ENCODE measurements around the gene RHOT1. TPM values are rescaled to one million over a fixed set of nuclear protein-coding genes. Genes with fewer than 3 reads are reported as not detected.
"Not testable (repeated sequence)": the region's sequence is repeated elsewhere in the genome, so short reads cannot be mapped to it uniquely, and the experiment has no call there.

Gene RHOT1
- total RNA-seq, 1 donor from 2014 or later: 61.0 TPM

GRCh38 chr17:32258383-32259140 is 116.3 kb downstream of the RHOT1 start:
- DNase-seq (no peak), ATAC-seq (ENCODE audit: poor library complexity) (no peak)
- intact Hi-C loops (cut with DNase I): loop anchor here (2.0 kb wide), 1 partner anchor 50 kb away; no protein-coding TSS in a partner anchor

- DNase-seq: no peak
- intact Hi-C loops (cut with DNase I): loop anchor here (2.0 kb wide), 1 partner anchor 49 kb away; no protein-coding TSS in a partner anchor
- ATAC-seq (ENCODE audit: poor library complexity): no peak
Observed at GRCh38 chr17:32259586-32259985, 117.3 kb downstream of the RHOT1 start.

- DNase-seq: no peak
- ATAC-seq (ENCODE audit: poor library complexity): no peak
- intact Hi-C loops (cut with DNase I): no loop called here
Observed at GRCh38 chr17:32261417-32261736, 119.1 kb downstream of the RHOT1 start.

GRCh38 chr17:32261936-32262510 is 119.7 kb downstream of the RHOT1 start:
- intact Hi-C loops (cut with DNase I): no loop called here
- ATAC-seq (ENCODE audit: poor library complexity) (no peak), DNase-seq (no peak)

- intact Hi-C loops (cut with DNase I); ATAC-seq (ENCODE audit: poor library complexity); DNase-seq: not testable (repeated sequence)
Observed at GRCh38 chr17:32263515-32263914, 121.2 kb downstream of the RHOT1 start.

- intact Hi-C loops (cut with DNase I): no loop called here
- ATAC-seq (ENCODE audit: poor library complexity): no peak
- no peak for DNase-seq
Observed at GRCh38 chr17:32264140-32264799, 122.0 kb downstream of the RHOT1 start.

- DNase-seq (no peak), ATAC-seq (ENCODE audit: poor library complexity) (no peak)
- intact Hi-C loops (cut with DNase I): no loop called here
Observed at GRCh38 chr17:32264823-32265191, 122.5 kb downstream of the RHOT1 start.

GRCh38 chr17:32265192-32265923 is 123.1 kb downstream of the RHOT1 start, which contains the start of gene RHBDL3:
TSS of gene RHBDL3 (plus strand) at chr17:32265832. CDS start at chr17:32266190, 358 bp downstream.
- peak; percentile 60 for DNase-seq
- peak; percentile 76 for ATAC-seq (ENCODE audit: poor library complexity)
- intact Hi-C loops (cut with DNase I): no loop called here

- no peak for ATAC-seq (ENCODE audit: poor library complexity)
- no peak for DNase-seq
- intact Hi-C loops (cut with DNase I): no loop called here
Observed at GRCh38 chr17:32266051-32266388, 123.7 kb downstream of the RHOT1 start.

- intact Hi-C loops (cut with DNase I): no loop called here
- no peak for ATAC-seq (ENCODE audit: poor library complexity)
- DNase-seq: no peak
Observed at GRCh38 chr17:32266389-32267301, 124.3 kb downstream of the RHOT1 start.

- intact Hi-C loops (cut with DNase I): no loop called here
- no peak for DNase-seq
- ATAC-seq (ENCODE audit: poor library complexity): peak; percentile 32
Observed at GRCh38 chr17:32267690-32268205, 125.4 kb downstream of the RHOT1 start.

- no peak for DNase-seq
- no peak for ATAC-seq (ENCODE audit: poor library complexity)
- intact Hi-C loops (cut with DNase I): no loop called here
Observed at GRCh38 chr17:32268734-32269288, 126.5 kb downstream of the RHOT1 start.

- ATAC-seq (ENCODE audit: poor library complexity): peak; percentile 82
- peak; percentile 74 for DNase-seq
- intact Hi-C loops (cut with DNase I): no loop called here
Observed at GRCh38 chr17:32269377-32269776, 127.1 kb downstream of the RHOT1 start.

- DNase-seq: no peak
- intact Hi-C loops (cut with DNase I): no loop called here
- no peak for ATAC-seq (ENCODE audit: poor library complexity)
Observed at GRCh38 chr17:32271844-32272243, 129.5 kb downstream of the RHOT1 start.

- ATAC-seq (ENCODE audit: poor library complexity): no peak
- intact Hi-C loops (cut with DNase I): no loop called here
Observed at GRCh38 chr17:32274101-32274500, 131.8 kb downstream of the RHOT1 start.

GRCh38 chr17:32274643-32275042 is 132.3 kb downstream of the RHOT1 start:
- DNase-seq: no peak
- intact Hi-C loops (cut with DNase I): no loop called here
- ATAC-seq (ENCODE audit: poor library complexity): no peak

More at GRCh38 chr17:32274101-32274500, 131.8 kb downstream of the RHOT1 start:
- no peak for DNase-seq

All from Right ventricle myocardium superior (tissue), 1 donor.